Lower leg skin (tissue), 3 donors: Measurements from ENCODE around the gene KCND2.

Source experiments
- CTCF ChIP-seq, 3 donors: fragments of 450-650 bp; IDR thresholded peaks; one replicate each; pipeline ENCODE4 v1.5.1; 2016; ENCODE audit warnings: antibody characterized with exemption in 3 of 3, mild to moderate bottlenecking in 3 of 3, moderate library complexity in 2 of 3
- POLR2A ChIP-seq, 2 donors: fragments of 450-650 bp; IDR thresholded peaks; one replicate each; pipeline ENCODE4 v1.6.1; 2016 to 2017; ENCODE audit warnings: antibody characterized with exemption in 2 of 2, mild to moderate bottlenecking in 1 of 2, moderate library complexity in 1 of 2

DNA sequence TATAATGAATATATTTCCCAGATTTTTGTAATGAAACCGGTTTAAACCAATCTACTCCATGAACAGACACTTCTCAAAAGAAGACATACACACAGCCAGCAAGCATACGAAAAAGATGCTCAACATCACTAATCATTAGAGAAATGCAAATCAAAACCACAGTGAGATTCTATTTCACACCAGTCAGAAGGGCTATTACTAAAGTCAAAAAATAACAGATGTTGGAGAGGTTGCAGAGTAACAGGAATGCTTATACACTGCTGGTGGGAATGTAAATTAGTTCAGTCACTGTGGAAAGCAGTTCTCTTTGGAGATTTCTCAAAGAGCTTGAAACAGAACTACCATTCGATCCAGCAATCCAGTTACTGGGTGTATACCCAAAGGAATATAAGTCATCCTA lies 344.3 kb downstream of the KCND2 start:
- TF ChIP-seq CTCF (IDR thresholded peaks at IDR 0.05) (no peak), POLR2A (IDR thresholded peaks at IDR 0.05) (no peak)
